Measurements from ENCODE around the gene SH3RF3. TPM values are rescaled to one million over a fixed set of nuclear protein-coding genes. Genes with fewer than 3 reads are reported as not detected.

SH3RF3 gene
- polyA plus RNA-seq, 1 of the 3 experiments (the other 2 are of a cell fraction), result 1.9 TPM

DNA sequence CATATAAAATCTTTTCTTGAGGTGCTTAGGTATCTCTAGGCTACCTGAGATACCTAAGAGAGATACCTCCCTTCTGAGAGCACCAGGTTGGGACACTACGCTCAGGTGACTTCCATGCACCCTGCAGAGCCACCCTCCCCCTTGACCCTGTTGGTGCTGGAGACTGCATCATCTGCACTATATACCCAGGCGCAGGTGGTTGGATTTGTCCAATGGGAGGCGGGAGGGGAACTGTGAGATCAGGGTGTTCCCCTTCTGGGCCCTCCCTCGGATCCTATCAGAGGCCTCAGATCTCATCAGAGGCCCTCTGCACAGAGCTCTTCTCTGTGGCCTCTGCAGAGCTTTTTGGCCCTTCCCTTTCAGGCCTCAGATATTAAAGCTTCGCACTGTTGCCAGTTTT lies 158.4 kb downstream of the SH3RF3 start:
- POLR2A ChIA-PET, result no interaction called here

DNA sequence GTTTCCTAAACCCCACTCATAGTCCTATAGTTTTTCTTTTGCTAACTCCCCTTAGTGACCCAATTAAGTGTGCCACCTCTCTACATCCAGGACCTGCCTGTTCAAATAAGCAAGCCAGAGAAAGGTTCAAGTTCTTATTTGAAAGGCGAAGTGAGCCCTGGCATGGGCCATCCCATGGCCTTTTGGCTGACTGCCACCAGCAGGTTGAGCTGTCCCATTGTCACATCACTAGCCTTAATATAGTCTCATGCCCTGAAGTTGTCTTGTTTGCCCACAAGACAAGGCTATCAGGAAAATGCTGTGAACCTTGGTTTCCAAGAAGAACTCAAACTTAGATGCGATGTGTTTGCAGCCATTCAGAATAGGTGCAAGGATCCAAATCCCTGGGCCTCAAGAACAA lies 158.8 kb downstream of the SH3RF3 start:
- Histone ChIP-seq H3F3A (replicated peaks; ENCODE audit: insufficient read depth) (no peaks in the 10 kb centered on the region), H3K9me2 (no peaks in the 10 kb centered on the region), H3K4me1 (ENCODE audit: control insufficient read depth in 1 of 2, insufficient read depth in 2 of 2, low read depth in 1 of 2, low read length in 1 of 2) (peaks cover 4 to 38% of the 10 kb centered on the region in 2 experiments; a peak in 1 of 4 replicates), H3K4me3 (ENCODE audit: low read depth in 2 of 2, low read length in 1 of 2) (no peak overlapping the region), H3K27ac (ENCODE audit: low read depth in 2 of 2, low read length in 1 of 2) (no peak overlapping the region), H3K4me2 (no peak overlapping the region), H3K9me3 (no peaks in the 10 kb centered on the region), H3K9ac (no peak overlapping the region), H3K36me3 (replicated peaks in 1 of 2; ENCODE audit: control insufficient read depth in 1 of 2, insufficient read depth in 2 of 2, low read length in 1 of 2) (no peaks in the 10 kb centered on the region), H3K27me3 (ENCODE audit: insufficient read depth) (no peaks in the 10 kb centered on the region), H2AFZ (ENCODE audit: low read depth) (no peak overlapping the region), H4K20me1 (ENCODE audit: insufficient read depth) (peaks cover 19% of the 10 kb centered on the region), H3K79me2 (ENCODE audit: insufficient read depth) (peaks cover 5% of the 10 kb centered on the region; the same call in 1 of the 2 replicates)
- DNase-seq, result no peak
- ChIA-PET CTCF (no interaction called here), POLR2A (no interaction called here)
- whole genome bisulfite sequencing (ENCODE audit: low lambda C conversion rate), result 88% methylated on average over 2 of the region's 2 CpGs
- no peak for TF ChIP-seq TAF1 (IDR thresholded peaks at IDR 0.05; ENCODE audit: borderline replicate concordance, low read depth, low read length)
- no peak for TF ChIP-seq PBX3 (IDR thresholded peaks at IDR 0.05)
- TF ChIP-seq FOSL2 (IDR thresholded peaks at IDR 0.05; ENCODE audit: borderline replicate concordance, low read depth), result no peak
- TF ChIP-seq POLR2AphosphoS5 (IDR thresholded peaks at IDR 0.05; ENCODE audit: low read depth, low read length), result no peak
- TF ChIP-seq RCOR1 (IDR thresholded peaks at IDR 0.05; ENCODE audit: low read length), result no peak
- TF ChIP-seq USF2 (IDR thresholded peaks at IDR 0.05; ENCODE audit: borderline replicate concordance, low read depth, low read length), result no peak
- TF ChIP-seq YY1 (IDR thresholded peaks at IDR 0.05; ENCODE audit: low read depth), result no peak
- TF ChIP-seq NFIC (IDR thresholded peaks at IDR 0.05; ENCODE audit: borderline replicate concordance), result no peak
- TF ChIP-seq GATA2 (CRISPR knock-in tag; IDR thresholded peaks at IDR 0.05), result no peak
- TF ChIP-seq, protein P1, sequence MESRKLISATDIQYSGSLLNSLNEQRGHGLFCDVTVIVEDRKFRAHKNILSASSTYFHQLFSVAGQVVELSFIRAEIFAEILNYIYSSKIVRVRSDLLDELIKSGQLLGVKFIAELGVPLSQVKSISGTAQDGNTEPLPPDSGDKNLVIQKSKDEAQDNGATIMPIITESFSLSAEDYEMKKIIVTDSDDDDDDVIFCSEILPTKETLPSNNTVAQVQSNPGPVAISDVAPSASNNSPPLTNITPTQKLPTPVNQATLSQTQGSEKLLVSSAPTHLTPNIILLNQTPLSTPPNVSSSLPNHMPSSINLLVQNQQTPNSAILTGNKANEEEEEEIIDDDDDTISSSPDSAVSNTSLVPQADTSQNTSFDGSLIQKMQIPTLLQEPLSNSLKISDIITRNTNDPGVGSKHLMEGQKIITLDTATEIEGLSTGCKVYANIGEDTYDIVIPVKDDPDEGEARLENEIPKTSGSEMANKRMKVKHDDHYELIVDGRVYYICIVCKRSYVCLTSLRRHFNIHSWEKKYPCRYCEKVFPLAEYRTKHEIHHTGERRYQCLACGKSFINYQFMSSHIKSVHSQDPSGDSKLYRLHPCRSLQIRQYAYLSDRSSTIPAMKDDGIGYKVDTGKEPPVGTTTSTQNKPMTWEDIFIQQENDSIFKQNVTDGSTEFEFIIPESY (IDR thresholded peaks at IDR 0.05; ENCODE audit: borderline replicate concordance, low read depth), result no peak
- no peak for TF ChIP-seq TCF12 (IDR thresholded peaks at IDR 0.05)
- TF ChIP-seq, protein P2, sequence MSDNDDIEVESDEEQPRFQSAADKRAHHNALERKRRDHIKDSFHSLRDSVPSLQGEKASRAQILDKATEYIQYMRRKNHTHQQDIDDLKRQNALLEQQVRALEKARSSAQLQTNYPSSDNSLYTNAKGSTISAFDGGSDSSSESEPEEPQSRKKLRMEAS (IDR thresholded peaks at IDR 0.05; ENCODE audit: low read depth), result no peak
- TF ChIP-seq RAD21 (IDR thresholded peaks at IDR 0.05; ENCODE audit: low read length), result no peak

More for the DNA sequence above, 158.4 kb downstream of the SH3RF3 start:
- no peak overlapping the region for H3K27ac ChIP-seq (ENCODE audit: low read depth in 2 of 2, low read length in 1 of 2)
- no peak for DNase-seq
- no peak overlapping the region for H3K4me3 ChIP-seq (ENCODE audit: low read depth in 2 of 2, low read length in 1 of 2)
- H3K9ac ChIP-seq, result no peak overlapping the region
- 96% methylated on average over 3 of the region's 5 CpGs for WGBS (ENCODE audit: low lambda C conversion rate)
- H3K9me2 ChIP-seq, result no peaks in the 10 kb centered on the region
- H3K27me3 ChIP-seq (ENCODE audit: insufficient read depth), result no peaks in the 10 kb centered on the region
- H3K36me3 ChIP-seq (replicated peaks in 1 of 2; ENCODE audit: control insufficient read depth in 1 of 2, insufficient read depth in 2 of 2, low read length in 1 of 2), result no peaks in the 10 kb centered on the region
- no peaks in the 10 kb centered on the region for H3K9me3 ChIP-seq
- no peak overlapping the region for H2AFZ ChIP-seq (ENCODE audit: low read depth)
- TF ChIP-seq MEF2A (IDR thresholded peaks at IDR 0.05; ENCODE audit: borderline replicate concordance, low read depth), result no peak
- TF ChIP-seq SMC3 (IDR thresholded peaks at IDR 0.05; ENCODE audit: low read depth, low read length), result no peak
- no peaks in the 10 kb centered on the region for H3F3A ChIP-seq (replicated peaks; ENCODE audit: insufficient read depth)
- CTCF ChIA-PET, result no interaction called here
- peaks cover 5% of the 10 kb centered on the region; the same call in 1 of the 2 replicates for H3K79me2 ChIP-seq (ENCODE audit: insufficient read depth)
- H3K4me2 ChIP-seq, result no peak overlapping the region
- peaks cover 4 to 39% of the 10 kb centered on the region in 2 experiments; a peak in 1 of 4 replicates for H3K4me1 ChIP-seq (ENCODE audit: control insufficient read depth in 1 of 2, insufficient read depth in 2 of 2, low read depth in 1 of 2, low read length in 1 of 2)
- H4K20me1 ChIP-seq (ENCODE audit: insufficient read depth), result peaks cover 19% of the 10 kb centered on the region

Measured in SK-N-SH (cell line).